ENCODE results near the gene UNC5A. TPM values are rescaled to one million over a fixed set of nuclear protein-coding genes. Genes with fewer than 3 reads are reported as not detected.

Gene UNC5A
- total RNA-seq, 1 donor from 2014 or later: not detected

DNA sequence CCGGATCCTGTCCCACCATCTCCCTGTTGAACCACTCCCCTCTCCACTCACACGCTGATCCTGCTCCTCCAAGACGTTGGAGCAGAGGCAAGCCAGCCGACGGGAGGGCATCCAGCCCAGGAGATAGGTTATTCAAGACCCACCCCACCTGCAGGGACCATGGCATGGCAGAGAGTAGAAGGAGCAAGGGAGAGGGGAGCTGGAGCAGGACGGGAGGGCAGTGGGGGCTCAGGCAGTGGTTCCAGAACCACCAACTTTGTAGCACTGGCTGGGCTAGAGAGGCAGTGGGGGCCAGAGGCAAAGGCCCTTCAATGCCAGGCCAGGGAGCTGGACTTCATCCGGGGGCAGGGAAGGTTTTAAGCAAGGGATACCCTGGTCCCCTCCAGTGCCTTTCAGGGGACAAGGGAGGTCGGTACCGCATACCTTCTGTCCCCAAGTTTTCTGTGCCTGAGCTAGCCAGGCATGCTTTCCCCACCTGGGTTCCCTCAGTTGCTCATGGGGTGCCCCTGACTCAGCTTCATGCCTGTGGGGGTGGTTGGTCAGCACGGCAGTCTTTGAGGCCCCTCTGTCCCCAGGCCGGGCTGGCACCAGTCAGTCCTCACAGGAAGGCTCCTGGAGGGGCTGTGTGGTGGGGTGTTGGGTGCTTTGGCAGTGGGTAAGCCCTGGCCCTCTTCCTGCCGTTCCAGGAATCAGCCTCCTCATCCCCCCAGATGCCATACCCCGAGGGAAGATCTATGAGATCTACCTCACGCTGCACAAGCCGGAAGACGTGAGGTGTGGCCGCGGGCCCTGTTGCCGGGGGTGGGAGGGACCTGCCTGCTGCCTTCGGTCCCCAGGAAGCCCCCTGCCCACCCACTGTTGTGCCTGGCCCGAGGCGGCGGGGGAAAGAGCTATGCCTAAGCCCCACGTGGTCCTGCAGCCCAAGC, 66.4 kb downstream of the UNC5A start:
- intact Hi-C loops (cut with DNase I): no loop called here
- Histone ChIP-seq H3K4me1 (no peaks in the 10 kb centered on the region), H3K27ac (no peak overlapping the region), H3K36me3 (no peaks in the 10 kb centered on the region), H3K9me3 (no peaks in the 10 kb centered on the region), H3K27me3 (no peaks in the 10 kb centered on the region), H3K4me3 (no peak overlapping the region)
- TF ChIP-seq POLR2AphosphoS5 (IDR thresholded peaks at IDR 0.05; ENCODE audit: insufficient read depth in 1 of 2, low read depth in 1 of 2): no peak
- TF ChIP-seq, protein P1, sequence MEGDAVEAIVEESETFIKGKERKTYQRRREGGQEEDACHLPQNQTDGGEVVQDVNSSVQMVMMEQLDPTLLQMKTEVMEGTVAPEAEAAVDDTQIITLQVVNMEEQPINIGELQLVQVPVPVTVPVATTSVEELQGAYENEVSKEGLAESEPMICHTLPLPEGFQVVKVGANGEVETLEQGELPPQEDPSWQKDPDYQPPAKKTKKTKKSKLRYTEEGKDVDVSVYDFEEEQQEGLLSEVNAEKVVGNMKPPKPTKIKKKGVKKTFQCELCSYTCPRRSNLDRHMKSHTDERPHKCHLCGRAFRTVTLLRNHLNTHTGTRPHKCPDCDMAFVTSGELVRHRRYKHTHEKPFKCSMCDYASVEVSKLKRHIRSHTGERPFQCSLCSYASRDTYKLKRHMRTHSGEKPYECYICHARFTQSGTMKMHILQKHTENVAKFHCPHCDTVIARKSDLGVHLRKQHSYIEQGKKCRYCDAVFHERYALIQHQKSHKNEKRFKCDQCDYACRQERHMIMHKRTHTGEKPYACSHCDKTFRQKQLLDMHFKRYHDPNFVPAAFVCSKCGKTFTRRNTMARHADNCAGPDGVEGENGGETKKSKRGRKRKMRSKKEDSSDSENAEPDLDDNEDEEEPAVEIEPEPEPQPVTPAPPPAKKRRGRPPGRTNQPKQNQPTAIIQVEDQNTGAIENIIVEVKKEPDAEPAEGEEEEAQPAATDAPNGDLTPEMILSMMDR (IDR thresholded peaks at IDR 0.05): no peak
- TF ChIP-seq POLR2A (IDR thresholded peaks at IDR 0.05): no peak
- no peak for DNase-seq (ENCODE audit: extremely low spot score in 2 of 2)

DNA sequence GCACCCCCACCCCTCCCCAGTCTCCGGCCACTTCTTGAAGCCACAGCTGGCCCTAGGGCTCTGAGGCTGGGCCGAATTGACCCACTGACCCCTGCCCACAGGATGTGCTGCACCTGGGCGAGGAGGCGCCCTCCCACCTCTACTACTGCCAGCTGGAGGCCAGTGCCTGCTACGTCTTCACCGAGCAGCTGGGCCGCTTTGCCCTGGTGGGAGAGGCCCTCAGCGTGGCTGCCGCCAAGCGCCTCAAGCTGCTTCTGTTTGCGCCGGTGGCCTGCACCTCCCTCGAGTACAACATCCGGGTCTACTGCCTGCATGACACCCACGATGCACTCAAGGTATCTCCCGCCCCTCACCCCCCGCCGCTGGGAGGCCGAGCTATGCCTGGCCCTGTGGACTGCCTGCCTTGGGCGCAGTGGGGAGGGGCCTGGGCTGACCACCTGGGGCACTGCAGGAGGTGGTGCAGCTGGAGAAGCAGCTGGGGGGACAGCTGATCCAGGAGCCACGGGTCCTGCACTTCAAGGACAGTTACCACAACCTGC, 67.5 kb downstream of the UNC5A start:
- H3K27me3 ChIP-seq: no peaks in the 10 kb centered on the region
- TF ChIP-seq POLR2AphosphoS5 (IDR thresholded peaks at IDR 0.05; ENCODE audit: insufficient read depth in 1 of 2, low read depth in 1 of 2) (no peak), POLR2A (IDR thresholded peaks at IDR 0.05) (no peak)
- TF ChIP-seq, protein P1 (IDR thresholded peaks at IDR 0.05): no peak
- H3K9me3 ChIP-seq: no peaks in the 10 kb centered on the region
- intact Hi-C loops (cut with DNase I): no loop called here
- H3K4me1 ChIP-seq: no peaks in the 10 kb centered on the region
- H3K27ac ChIP-seq: no peak overlapping the region
- no peaks in the 10 kb centered on the region for H3K36me3 ChIP-seq
- DNase-seq (ENCODE audit: extremely low spot score in 2 of 2): no peak
- H3K4me3 ChIP-seq: no peak overlapping the region

DNA sequence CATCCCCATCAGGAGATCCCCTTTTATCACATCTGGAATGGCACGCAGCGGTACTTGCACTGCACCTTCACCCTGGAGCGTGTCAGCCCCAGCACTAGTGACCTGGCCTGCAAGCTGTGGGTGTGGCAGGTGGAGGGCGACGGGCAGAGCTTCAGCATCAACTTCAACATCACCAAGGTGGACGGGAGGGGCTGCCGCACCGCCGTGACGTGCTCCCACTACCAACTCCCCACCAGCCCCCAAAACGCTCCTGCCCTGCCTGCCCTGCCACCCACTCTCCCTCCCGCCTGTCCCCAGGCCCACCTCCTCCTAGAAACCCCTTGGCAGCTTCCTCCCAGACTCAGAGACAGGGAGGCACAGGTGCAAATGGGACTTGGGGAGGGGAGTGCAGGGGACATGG, 68.1 kb downstream of the UNC5A start:
- H3K4me3 ChIP-seq: no peak overlapping the region
- TF ChIP-seq POLR2A (IDR thresholded peaks at IDR 0.05): no peak
- TF ChIP-seq, protein P1 (IDR thresholded peaks at IDR 0.05): no peak
- TF ChIP-seq POLR2AphosphoS5 (IDR thresholded peaks at IDR 0.05; ENCODE audit: insufficient read depth in 1 of 2, low read depth in 1 of 2): no peak
- no peaks in the 10 kb centered on the region for H3K36me3 ChIP-seq
- intact Hi-C loops (cut with DNase I): no loop called here
- H3K27me3 ChIP-seq: no peaks in the 10 kb centered on the region
- DNase-seq (ENCODE audit: extremely low spot score in 2 of 2): no peak
- H3K9me3 ChIP-seq: no peaks in the 10 kb centered on the region
- no peaks in the 10 kb centered on the region for H3K4me1 ChIP-seq
- H3K27ac ChIP-seq: no peak overlapping the region

DNA sequence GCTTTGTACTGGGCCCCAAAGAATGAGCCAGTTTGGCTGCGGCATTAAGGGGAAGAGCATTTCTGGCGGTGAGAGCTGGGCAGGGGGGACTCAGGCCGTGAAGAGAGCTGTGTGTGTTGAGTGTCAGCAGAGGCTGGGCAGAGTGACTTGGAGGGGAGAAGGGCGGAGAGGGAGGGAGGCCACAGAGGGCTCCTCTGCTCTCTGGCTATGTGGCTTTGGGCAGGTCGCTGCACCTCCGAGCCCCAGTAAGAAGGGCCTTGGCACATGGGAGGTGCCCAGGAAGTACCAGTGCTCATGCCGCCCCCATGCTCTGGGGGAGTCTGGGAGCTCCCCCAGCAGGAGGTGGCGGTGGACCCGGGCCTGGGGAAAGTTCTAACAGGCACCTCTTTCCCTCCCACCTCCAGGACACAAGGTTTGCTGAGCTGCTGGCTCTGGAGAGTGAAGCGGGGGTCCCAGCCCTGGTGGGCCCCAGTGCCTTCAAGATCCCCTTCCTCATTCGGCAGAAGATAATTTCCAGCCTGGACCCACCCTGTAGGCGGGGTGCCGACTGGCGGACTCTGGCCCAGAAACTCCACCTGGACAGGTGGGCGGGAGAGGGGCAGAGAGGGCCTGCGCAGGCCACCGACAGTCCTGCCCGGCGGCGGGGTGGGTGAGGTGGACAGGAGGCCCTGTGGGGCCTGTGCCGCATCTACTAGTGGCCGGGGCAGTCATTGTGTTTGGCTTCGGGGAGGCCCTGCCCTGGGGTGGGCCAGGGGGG, 68.7 kb downstream of the UNC5A start:
- Histone ChIP-seq H3K27me3 (no peaks in the 10 kb centered on the region), H3K4me3 (no peak overlapping the region), H3K27ac (no peak overlapping the region), H3K9me3 (no peaks in the 10 kb centered on the region), H3K4me1 (no peaks in the 10 kb centered on the region), H3K36me3 (no peaks in the 10 kb centered on the region)
- TF ChIP-seq POLR2AphosphoS5 (IDR thresholded peaks at IDR 0.05; ENCODE audit: insufficient read depth in 1 of 2, low read depth in 1 of 2): no peak
- TF ChIP-seq POLR2A (IDR thresholded peaks at IDR 0.05): no peak
- TF ChIP-seq, protein P1 (IDR thresholded peaks at IDR 0.05): no peak
- intact Hi-C loops (cut with DNase I): no loop called here
- no peak for DNase-seq (ENCODE audit: extremely low spot score in 2 of 2)
